HG03196 (cell line): ENCODE results near the gene SPPL3.
A peak's percentile ranks its signal among the peaks of the same experiment; 100 is the strongest.

Experiments used
- ATAC-seq: cut with Tn5 transposase; IDR thresholded peaks from one replicate; pipeline ENCODE4 v1.9.1; 2021; ENCODE audit not compliant: unreplicated experiment

The SPPL3 gene

DNA sequence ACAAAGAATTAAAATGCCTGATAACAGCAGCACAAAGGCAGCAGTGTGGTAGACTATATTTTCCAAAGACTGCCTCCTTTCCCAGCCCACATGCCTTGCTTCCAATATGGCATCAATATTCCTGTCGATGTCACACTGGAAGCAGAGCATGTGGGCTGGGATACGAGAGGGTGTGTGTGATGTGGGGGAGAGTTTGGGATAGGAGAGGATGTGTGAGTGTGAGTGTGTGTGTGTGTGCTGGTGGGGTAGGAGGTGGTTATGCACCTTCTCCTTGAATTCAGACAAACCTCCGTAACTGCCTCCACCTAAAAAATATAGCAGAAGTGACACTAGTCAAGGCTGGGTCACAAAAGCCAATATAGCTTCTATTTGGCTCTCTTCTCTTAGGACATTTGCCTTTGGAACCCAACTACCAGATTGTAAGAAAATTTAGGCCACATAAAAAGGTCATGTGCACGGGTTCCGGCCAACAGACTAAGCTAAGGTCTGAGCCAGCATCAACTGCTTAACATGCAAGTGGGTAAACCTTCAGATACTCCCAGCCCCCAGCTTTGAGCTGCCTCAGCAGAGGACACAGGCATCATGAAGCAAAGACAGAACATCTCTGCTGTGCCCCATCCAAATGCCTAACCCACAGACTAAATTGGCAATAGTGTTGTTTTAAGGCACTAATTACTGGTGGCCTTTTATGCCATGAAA is 29.5 kb downstream of the SPPL3 start:
- ATAC-seq = no peak

DNA sequence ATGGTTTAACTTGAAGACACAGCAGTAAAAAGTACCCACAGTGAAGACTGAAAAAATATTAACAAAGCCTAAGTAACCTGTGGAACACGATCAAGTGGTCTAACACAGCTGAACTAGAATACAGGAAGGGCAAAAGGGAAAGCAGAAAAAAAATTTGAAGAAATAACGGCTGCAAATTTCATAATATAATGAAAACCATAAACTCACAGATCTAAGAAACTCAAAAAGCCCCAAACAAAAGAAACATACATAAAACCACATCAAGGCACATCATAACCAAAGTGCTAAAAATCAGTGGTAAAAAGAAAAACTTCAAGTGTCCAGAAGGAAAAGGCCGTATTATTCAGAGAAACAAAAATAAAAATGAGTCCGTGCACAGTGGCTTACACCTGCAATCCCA is 30.9 kb downstream of the SPPL3 start:
- ATAC-seq = no peak

DNA sequence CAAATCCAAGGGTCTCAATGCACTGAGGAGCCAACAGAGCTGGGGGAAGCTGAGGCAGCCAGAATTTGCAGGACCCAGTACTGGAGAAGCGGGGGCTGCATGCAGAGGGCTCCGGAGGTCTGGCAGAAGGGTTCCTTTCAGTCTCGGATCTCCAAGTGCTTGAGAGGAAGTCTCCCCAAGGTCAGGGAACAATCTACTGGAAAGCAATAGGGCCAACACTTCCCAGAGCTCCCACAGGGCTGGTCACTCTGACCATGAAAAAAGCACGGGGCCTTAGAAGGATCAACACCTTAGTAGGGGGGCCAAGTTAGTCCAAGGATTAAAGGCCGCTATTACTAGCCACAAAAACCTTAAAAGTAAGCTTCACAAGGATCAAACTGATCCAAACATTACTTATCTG is 31.7 kb downstream of the SPPL3 start:
- ATAC-seq = no peak

DNA sequence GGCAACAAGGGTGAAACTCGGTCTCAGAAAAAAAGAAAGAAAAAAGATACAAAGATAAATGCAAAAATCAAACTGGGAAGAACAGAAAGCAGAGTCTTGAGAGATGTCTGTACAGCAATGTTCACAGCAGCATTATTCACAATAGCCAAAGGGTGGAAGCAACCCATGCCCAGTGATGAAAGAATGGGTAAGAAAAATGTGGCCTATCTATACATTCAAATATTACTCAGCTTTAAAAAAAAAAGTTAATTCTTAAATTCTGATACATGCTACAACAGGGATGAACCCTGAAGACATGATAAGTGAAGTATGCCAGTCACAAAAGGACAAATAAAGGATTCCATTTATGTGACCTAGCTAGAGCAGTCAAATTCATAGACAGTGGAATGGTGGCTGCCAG is 33.7 kb downstream of the SPPL3 start:
- ATAC-seq = no peak

DNA sequence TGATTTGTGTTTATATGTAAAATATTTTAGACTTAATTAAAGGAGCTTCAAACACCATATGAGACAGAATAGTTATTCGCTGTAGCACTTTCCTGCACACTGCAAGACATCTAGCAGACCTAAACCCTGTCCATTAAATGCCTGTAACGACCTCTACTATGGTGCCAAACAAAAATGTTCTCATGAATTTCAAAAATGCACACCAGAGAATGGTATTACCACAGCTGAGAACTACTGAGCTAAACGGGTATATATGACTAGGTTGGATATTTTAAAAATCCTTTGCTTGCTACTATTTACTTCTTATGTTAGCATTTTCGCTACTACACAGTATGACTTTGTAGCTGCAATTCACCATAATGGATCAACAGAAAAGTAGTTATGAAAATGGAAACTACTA is 34.8 kb downstream of the SPPL3 start:
- ATAC-seq = no peak

DNA sequence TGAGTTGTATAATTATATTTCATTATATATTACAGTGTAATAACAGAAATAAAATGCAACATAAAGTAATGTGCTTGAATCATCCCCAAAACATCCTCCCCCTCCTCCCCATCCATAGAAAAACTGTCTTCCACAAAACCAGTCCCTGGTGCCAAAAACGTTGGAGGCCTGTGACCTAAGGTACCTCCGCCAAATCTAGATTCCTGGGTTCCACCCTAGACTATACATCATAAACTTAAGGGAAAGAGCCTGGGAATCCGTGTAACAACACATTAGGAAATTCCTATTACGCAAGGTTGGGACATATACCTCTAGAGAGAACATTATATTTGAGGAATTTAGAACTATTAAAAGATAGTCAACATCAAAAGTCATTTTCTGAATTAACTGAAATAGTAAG is 38.0 kb downstream of the SPPL3 start:
- ATAC-seq = no peak

DNA sequence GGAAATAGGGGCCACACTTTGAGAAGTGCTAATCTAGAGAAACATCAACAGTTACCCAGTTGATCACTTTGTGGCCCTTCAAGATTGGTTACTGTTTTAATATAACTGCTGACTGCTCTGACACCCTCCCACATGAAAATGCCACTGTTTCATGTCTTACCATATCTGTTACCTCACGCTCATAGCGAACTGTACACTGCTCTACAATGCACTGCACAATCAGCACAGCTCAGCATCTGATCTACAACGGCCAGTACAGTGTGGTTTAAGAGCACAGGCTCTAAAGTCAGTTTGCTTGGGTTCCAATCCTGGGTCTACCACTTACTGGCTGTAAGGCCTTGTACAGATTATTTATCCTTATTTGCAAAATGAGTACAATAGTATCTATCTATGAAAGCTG is 39.1 kb downstream of the SPPL3 start:
- ATAC-seq = no peak

DNA sequence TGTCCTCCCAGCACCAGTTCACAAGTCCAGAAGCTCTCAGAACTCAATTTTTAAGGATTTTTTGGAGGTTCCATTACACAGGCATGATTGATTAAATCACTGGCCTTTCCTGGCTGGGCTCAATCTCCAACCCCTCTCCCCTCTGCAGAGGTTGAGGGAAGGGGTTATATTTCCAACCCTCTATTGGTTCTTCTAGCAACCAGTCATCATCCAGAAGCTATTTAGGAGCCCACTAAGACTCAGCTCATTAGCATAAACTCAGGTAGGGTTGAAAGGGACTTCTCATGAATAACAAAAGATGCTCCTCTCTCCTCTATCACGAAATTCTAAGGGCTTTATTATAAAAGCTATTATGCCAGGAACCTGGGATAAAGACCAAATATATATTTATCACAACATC is 41.5 kb downstream of the SPPL3 start:
- ATAC-seq = no peak

DNA sequence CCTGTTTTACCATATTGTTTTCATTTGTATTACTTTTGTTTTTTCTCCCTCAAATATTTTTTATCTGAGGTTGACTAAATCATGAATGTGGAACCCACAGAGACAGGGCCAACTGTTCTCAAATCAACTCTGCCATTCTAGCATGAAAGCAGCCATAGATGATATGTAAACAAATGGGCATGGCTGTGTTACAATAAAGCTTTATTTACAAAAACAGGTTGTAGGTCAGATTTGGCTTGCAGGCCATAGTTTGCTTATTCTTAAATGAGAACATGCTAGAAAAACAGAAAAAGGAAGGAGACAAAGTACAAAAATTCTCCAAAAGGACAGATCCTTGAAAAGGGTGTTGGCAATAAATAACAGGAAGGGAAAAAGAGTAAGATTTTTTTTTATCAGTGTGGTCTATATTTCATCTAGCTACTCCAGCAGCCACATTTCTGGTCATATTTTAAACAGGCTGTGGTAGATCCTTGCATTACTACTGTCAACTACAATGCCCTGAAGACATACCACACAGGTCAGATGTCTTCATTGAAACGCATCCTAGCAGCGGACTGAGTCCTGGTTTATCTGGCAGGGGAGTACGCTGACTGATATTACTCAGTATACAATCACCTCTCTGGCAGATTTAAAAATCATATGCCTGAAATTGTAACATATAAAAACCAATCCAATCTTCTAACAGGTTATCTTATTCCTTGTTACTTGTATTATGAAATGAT is 42.9 kb downstream of the SPPL3 start:
- no peak for ATAC-seq

DNA sequence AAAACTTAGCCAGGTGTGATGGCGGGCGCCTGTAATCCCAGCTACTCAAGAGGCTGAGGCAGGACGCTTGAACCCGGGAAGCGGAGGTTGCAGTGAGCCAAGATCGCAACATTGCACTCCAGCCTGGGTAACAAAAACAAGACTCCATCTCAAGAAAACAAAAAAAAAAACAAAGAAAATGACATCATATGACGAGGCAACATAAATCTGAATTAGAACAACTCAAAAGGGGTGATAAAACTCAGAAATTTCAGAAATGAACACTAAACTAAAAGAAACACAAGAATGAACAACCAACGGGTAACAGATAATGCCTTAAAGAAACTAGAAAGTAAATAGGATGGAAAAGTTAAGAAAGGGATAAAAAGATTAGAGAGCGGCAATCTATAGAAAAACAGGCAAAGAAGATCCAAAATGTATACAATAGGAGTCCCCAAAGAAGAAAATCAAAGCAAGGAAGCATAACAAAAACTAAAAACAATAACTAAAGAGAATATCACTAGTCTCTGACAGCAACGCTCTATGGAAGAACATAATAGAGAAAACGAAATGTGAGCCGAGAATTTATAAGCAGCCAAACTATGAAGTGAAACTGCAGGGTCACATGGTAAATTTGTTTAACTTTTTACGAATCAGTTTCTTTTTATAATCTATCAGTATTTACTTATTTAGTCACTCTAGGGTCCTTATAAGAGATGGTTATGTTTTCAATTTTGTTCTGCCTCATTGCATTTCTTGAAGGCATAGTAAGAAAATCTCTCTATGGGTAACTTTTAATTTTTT is 45.7 kb downstream of the SPPL3 start:
- no peak for ATAC-seq

DNA sequence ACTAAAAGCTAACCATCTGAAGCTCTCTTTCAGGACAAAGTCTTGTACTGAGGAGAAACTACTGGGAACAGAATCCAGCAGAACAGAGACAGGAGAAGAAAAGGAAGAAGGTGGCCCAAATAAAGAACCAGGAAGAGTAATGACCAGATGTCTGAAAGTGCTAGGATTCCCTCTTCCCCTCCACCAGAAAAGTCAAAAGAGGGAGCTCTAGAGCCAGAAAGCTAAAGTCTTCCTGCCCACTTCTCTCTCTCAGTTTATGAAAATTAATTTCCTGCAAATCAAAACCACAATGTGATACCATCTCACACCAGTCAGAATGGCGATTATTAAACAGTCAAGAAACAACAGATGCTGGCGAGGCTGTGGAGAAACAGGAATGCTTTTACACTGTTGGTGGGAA is 47.2 kb downstream of the SPPL3 start:
- no peak for ATAC-seq

DNA sequence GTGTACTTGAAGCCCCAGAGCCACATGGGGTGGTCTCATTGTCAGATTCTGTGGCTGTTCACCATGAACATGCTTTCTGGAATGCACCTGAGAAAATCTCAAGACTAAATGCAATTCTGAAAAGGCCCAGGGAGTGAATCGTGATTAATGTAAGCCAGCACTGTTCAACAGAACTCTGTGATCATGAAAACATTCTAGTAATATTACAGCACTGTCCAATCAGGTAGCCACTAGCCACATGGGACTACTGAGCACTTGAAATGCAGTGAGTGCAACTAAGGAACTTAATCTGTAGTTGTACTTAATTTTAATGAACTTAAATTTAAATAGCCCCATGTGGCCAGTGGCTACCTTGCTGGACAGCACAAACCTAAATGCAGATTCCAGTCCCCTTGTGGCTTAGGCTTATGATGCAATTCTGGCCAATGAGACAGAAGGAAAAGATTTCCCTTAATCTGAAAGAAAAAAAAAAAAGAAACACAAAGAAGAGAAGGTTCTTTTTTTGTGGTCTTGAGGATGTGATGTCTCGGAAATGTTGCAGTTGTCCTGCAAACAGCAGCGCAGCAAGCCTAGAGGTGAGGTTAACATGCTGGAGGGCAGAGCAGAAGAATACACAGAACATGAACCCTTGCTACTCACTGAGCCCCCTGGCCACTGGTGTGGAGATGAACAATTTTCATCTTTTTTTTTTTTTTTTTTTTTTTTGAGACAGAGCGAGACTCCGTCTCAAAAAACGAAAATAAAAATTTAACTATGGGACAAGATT is 48.2 kb downstream of the SPPL3 start:
- ATAC-seq = no peak

DNA sequence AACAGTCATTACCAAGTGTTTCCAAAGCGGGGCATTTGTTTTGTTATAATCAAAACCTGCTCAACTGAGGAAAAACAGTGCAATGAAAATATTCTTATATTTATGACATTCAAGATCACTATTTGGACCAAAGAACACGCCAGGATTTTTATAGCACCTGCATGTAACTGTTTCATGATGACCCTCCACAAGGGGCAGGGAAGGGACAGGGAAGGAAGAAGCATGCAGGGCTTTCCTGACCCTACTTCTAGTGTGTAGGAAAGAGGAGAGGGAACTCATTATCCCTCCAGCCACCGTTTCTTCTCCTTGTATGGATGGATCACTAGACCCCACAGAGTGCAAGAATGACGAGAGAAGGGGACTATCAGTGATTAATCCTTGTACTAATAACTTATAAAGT is 49.4 kb downstream of the SPPL3 start:
- no peak for ATAC-seq

DNA sequence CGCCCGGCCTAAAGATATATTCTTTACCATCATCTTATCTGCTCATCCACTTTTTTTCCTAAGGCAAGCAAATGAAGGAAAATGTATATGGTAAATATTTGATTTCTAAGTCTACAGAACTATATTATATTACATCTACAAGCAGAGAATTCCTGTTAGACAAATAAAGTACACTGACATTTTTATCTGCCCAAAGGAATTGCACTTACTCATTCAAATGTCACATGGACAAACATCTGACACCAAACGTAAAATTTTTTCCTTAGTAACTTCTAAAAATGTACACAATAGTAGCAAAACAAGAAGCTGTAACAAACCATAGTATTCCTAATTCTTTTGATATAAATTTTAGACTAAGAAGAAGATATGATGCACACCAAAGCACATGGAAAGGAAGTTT is 51.0 kb downstream of the SPPL3 start:
- ATAC-seq = no peak

DNA sequence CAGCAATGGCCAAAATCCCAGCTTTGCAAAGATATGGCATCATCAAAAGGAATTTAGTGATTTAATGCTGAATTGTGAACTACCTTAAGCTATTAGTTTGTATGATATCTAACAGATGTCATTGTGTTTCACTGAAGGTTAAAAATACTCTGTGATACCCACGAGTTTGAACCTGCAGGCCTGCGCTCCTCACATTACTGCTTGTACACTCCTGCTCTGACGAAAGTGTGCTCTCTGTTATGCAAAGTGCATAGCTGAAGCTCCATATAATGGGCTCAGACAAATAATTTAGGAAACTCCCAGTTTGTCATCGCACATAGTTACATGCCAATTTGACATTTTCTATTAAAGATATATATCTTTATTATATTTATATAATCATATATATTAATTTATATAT is 52.2 kb downstream of the SPPL3 start:
- no peak for ATAC-seq

DNA sequence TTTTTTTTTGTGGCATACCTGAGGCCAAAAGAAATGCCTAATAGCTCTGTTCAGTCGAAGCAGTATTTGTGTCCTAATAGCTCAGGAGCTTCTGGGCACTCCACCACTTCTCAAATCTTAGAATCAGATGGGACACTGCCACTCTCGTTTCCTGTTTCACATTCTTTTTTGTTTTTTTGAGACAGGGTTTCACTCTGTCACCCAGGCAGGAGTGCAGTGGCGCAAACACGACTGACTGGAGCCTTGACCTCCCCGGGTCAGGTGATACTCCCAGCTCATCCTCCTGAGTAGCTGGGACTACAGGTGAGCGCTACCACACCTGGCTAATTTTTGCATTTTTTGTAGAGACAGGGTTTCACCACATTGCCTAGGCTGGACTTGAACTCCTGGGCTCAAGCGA is 52.7 kb downstream of the SPPL3 start:
- ATAC-seq = no peak

DNA sequence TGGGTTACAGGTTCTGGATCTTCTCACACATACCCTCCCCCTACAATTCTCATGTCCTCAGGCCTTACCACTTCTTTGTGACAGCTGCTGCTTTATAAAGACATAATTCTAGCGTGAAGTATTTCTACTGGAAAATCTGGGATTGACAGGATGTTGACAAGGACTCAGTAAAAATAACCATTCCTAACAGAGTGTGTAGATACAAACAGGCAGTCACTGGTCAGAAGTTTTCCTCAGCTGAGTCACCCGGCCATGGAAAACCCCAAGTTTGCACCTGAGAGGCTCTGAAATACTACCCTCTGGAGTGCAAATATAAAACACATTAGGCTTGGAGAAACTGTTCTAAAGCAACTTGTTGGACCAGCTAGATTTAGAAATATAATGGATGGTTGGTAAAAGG is 54.4 kb downstream of the SPPL3 start:
- no peak for ATAC-seq

DNA sequence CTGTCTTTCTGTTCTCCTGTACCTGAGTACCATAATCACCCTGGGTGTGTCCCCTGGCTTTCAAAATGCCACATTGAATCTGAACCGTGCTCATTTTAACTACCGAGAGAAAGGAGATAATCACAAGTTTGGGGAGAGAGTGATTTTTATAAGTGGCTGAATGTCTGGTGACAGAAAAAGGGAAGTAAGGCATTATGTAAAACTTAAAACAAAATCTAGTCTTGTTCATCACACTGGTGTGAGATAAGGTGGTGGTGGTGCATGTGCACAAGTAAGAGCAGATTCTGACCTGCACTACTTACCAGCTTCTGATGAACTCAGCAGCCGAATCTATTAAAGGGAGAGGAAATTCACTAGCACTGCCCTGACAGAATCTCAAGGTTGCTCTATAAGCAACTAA is 56.3 kb downstream of the SPPL3 start:
- peak; percentile 46 for ATAC-seq

DNA sequence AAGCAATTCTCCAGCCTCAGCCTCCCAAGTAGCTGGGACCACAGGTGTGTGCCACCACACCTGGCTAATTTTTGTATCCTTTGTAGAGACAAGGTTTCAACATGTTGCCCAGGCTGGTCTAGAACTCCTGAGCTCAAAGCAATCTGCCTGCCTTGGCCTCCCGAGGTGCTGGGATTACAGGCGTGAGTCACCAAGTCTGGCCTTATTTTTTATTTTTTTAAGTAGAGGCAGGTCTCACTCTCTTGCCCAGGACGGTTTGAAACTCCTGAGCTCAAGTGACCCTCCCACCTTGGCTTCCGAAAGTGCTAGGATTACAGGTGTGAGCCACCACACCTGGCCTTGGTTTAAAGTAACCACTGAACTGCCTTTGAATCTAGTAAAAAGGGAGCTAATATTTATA is 56.8 kb downstream of the SPPL3 start:
- no peak for ATAC-seq

DNA sequence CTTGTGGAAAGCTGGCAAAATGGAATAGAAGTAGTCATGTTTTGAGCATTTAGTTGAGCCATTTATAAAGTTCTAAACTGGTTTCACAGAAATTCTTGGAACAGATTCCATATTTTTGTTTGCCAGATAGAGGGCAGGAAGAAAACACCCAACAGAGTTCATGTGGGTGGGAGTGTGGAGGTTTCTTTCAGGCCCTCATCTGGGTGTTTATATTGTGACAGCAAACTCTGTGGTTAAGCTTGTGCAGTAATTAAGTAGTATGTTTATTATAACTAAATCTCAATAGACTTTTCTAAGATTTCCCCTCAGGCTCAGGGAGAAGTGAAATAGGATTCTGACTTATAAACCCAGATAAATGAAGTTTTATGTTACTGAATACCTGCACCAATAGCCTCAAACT is 57.4 kb downstream of the SPPL3 start:
- ATAC-seq = no peak

DNA sequence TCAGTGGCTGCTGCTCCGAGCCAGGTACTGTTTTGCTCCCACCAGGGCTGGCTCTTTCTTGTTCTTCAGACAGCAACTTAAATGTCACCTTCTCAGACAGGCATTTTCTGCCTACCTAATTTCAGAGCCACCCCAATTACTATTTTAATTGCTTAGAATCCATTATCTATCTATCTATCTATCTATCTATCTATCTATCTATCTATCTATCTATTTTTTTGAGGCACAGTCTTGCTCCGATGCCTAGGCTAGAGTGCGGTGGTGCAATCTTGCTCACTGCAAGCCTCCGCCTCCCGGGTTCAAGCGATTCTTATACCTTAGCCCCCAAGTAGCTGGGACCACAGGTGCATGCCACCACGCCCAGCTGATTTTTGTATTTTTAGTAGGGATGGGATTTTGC is 58.5 kb downstream of the SPPL3 start:
- no peak for ATAC-seq
